H1 (cell line): ENCODE results near the gene PPP4R1. TPM values are rescaled to one million over a fixed set of nuclear protein-coding genes. Genes with fewer than 3 reads are reported as not detected.

Source experiments
- CTCF ChIA-PET: fragments of 300-600 bp; sonication (Branson Sonifier 250); formaldehyde crosslinking; loops from one replicate; lab custom pipeline; 2021; ENCODE audit not compliant: partially characterized antibody; lab: Charles Lee
- POLR2A ChIA-PET: fragments of 300-600 bp; sonication (Branson Sonifier 250); formaldehyde crosslinking; loops from one replicate; lab custom pipeline; 2021; ENCODE audit warnings: inconsistent platforms; ENCODE audit not compliant: partially characterized antibody; lab: Charles Lee
- DNase-seq, 2 experiments: peaks; one replicate each; pipeline versions ENCODE4 v3.0.0 to v3.0.0-alpha.2; 2010 to 2022; ENCODE audit warnings: low spot score in 2 of 2, low read depth in 1 of 2, mixed read lengths in 1 of 2
- FAIRE-seq: peaks from 2 replicates; lab custom pipeline; 2011; peaks lifted over from hg19 to GRCh38; lab: Jason Lieb, UNC
- H2AFZ ChIP-seq: 2 replicates; pipeline ENCODE4 v1.8.1; 2012; ENCODE audit warnings: low read length, inconsistent platforms
- H2AK5ac ChIP-seq: 2 replicates; pipeline ENCODE4 v1.6.1; 2013; ENCODE audit warnings: low read depth, low read length
- H2BK120ac ChIP-seq: replicated peaks from 2 replicates; pipeline ENCODE3; 2013; ENCODE audit warnings: low read depth, low read length, inconsistent platforms
- H2BK12ac ChIP-seq: 2 replicates; pipeline ENCODE4 v1.6.1; 2013; ENCODE audit warnings: low read depth, low read length
- H2BK15ac ChIP-seq: 2 replicates; pipeline ENCODE4 v1.6.1; 2013; ENCODE audit warnings: low read length
- H2BK20ac ChIP-seq: 2 replicates; pipeline ENCODE4 v1.6.1; 2013; ENCODE audit warnings: low read length
- H2BK5ac ChIP-seq: 2 replicates; pipeline ENCODE4 v1.6.1; 2013; ENCODE audit warnings: low read depth, low read length
- H3K14ac ChIP-seq: 2 replicates; pipeline ENCODE4 v1.6.1; 2013; ENCODE audit warnings: inconsistent platforms; ENCODE audit not compliant: insufficient read length
- H3K18ac ChIP-seq: 2 replicates; pipeline ENCODE4 v1.6.1; 2013; ENCODE audit warnings: low read length; ENCODE audit errors: extremely low read depth
- H3K23ac ChIP-seq: 2 replicates; pipeline ENCODE4 v1.6.1; 2013; ENCODE audit warnings: inconsistent platforms; ENCODE audit not compliant: insufficient read length
- H3K23me2 ChIP-seq: 2 replicates; pipeline ENCODE4 v1.6.1; 2013; ENCODE audit warnings: low read depth, low read length
- H3K27ac ChIP-seq: 2 replicates; pipeline ENCODE4 v1.6.1; 2011; ENCODE audit warnings: low read depth, low read length, inconsistent platforms
- H3K27me3 ChIP-seq, 4 experiments: replicated peaks in 1 of 4; 1 replicate in 1 of 4; 2 replicates in 3 of 4; pipeline versions ENCODE4 v1.6.1 to v1.8.1; 2011 to 2013; ENCODE audit warnings: low read length in 3 of 4, mild to moderate bottlenecking in 3 of 4, inconsistent platforms in 2 of 4, mixed read lengths in 2 of 4, moderate library complexity in 1 of 4; ENCODE audit not compliant: control insufficient read depth in 3 of 4, insufficient read depth in 3 of 4; ENCODE audit errors: extremely low read depth in 1 of 4
- H3K36me3 ChIP-seq, 4 experiments: 2 replicates each; pipeline versions ENCODE4 v1.6.1 to v1.8.1; 2011 to 2013; ENCODE audit warnings: mild to moderate bottlenecking in 4 of 4, low read length in 3 of 4, moderate library complexity in 2 of 4, control low read depth in 1 of 4, inconsistent platforms in 1 of 4; ENCODE audit not compliant: insufficient read depth in 4 of 4, control insufficient read depth in 2 of 4
- H3K4ac ChIP-seq: replicated peaks from 2 replicates; pipeline ENCODE3; 2013; ENCODE audit warnings: low read length, low read depth, mixed read lengths, inconsistent platforms; ENCODE audit not compliant: insufficient read length
- H3K4me1 ChIP-seq, 4 experiments: replicated peaks in 1 of 4; 1 replicate in 1 of 4; 2 replicates in 3 of 4; pipeline versions ENCODE4 v1.6.1 to v1.8.1; 2011 to 2013; ENCODE audit warnings: low read length in 3 of 4, inconsistent platforms in 2 of 4, mixed read lengths in 1 of 4; ENCODE audit not compliant: insufficient read depth in 4 of 4, control insufficient read depth in 3 of 4
- H3K4me2 ChIP-seq, 2 experiments: 2 replicates each; pipeline versions ENCODE4 v1.6.1 to v1.8.1; 2011 to 2013; ENCODE audit warnings: low read depth in 2 of 2, low read length in 2 of 2, control low read depth in 1 of 2, inconsistent platforms in 1 of 2, mild to moderate bottlenecking in 1 of 2; ENCODE audit not compliant: insufficient read depth in 1 of 2
- H3K4me3 ChIP-seq, 4 experiments: fragments of 200-600, 300-600 bp in 1 of 4; sonication (generic), shearing (Covaris generic), sonication (Bioruptor Twin) in 1 of 4; 2 replicates each; pipeline versions ENCODE4 v1.5.1 to v1.8.1; 2011 to 2016; ENCODE audit warnings: low read length in 4 of 4, low read depth in 3 of 4, control low read depth in 2 of 4, inconsistent platforms in 2 of 4, mild to moderate bottlenecking in 2 of 4, mixed read lengths in 1 of 4, moderate library complexity in 1 of 4; ENCODE audit not compliant: insufficient read depth in 2 of 4; ENCODE audit errors: extremely low read depth in 1 of 4
- H3K56ac ChIP-seq: replicated peaks from 2 replicates; pipeline ENCODE3; 2013; ENCODE audit warnings: low read depth, mild to moderate bottlenecking, mixed read lengths, low read length, inconsistent platforms; ENCODE audit not compliant: insufficient read length
- H3K79me1 ChIP-seq: 2 replicates; pipeline ENCODE4 v1.6.1; 2013; ENCODE audit warnings: low read depth, low read length, control low read depth
- H3K79me2 ChIP-seq, 2 experiments: 2 replicates each; pipeline versions ENCODE4 v1.6.1 to v1.8.1; 2012 to 2013; ENCODE audit warnings: low read length in 2 of 2, mild to moderate bottlenecking in 2 of 2, inconsistent platforms in 1 of 2; ENCODE audit not compliant: insufficient read depth in 2 of 2, control insufficient read depth in 1 of 2
- H3K9ac ChIP-seq, 4 experiments: replicated peaks in 1 of 4; 1 replicate in 1 of 4; 2 replicates in 3 of 4; pipeline versions ENCODE4 v1.6.1 to v1.8.1; 2011 to 2013; ENCODE audit warnings: low read depth in 3 of 4, low read length in 3 of 4, control low read depth in 2 of 4, mild to moderate bottlenecking in 2 of 4, moderate library complexity in 2 of 4, inconsistent platforms in 1 of 4; ENCODE audit errors: extremely low read depth in 1 of 4
- H3K9me3 ChIP-seq, 2 experiments: 2 replicates each; pipeline versions ENCODE4 v1.6.1 to v1.8.1; 2012 to 2013; ENCODE audit warnings: mild to moderate bottlenecking in 2 of 2, moderate library complexity in 2 of 2, control low read depth in 1 of 2, inconsistent platforms in 1 of 2, low read depth in 1 of 2, low read length in 1 of 2, mixed read lengths in 1 of 2; ENCODE audit not compliant: insufficient read depth in 2 of 2
- H4K20me1 ChIP-seq, 2 experiments: replicated peaks in 1 of 2; 2 replicates each; pipeline versions ENCODE3 to v1.8.1; 2011 to 2013; ENCODE audit warnings: inconsistent platforms in 2 of 2, low read length in 2 of 2, mild to moderate bottlenecking in 1 of 2; ENCODE audit not compliant: insufficient read depth in 2 of 2, control insufficient read depth in 1 of 2
- H4K5ac ChIP-seq: 2 replicates; pipeline ENCODE4 v1.6.1; 2013; ENCODE audit warnings: low read length, low read depth, mixed read lengths, inconsistent platforms; ENCODE audit not compliant: insufficient read length
- H4K8ac ChIP-seq: 2 replicates; pipeline ENCODE4 v1.8.0; 2013; ENCODE audit warnings: mild to moderate bottlenecking, moderate library complexity, low read length, inconsistent platforms; ENCODE audit not compliant: insufficient read depth; ENCODE audit errors: extremely low read depth
- H4K91ac ChIP-seq: replicated peaks from 2 replicates; pipeline ENCODE3; 2013; ENCODE audit warnings: low read length, mixed read lengths, inconsistent platforms; ENCODE audit not compliant: insufficient read length
- CHD2 ChIP-seq: IDR thresholded peaks from 2 replicates; pipeline ENCODE4 v1.6.1; 2012; ENCODE audit warnings: low read length, improper control_type of control experiment
- CTBP2 ChIP-seq: IDR thresholded peaks from 2 replicates; pipeline ENCODE4 v1.7.0; 2011; ENCODE audit warnings: borderline replicate concordance, mild to moderate bottlenecking, moderate library complexity, mixed read lengths, low read length; ENCODE audit not compliant: insufficient read depth, insufficient read length
- JUN ChIP-seq: IDR thresholded peaks from 2 replicates; pipeline ENCODE4 v1.6.1; 2011; ENCODE audit warnings: low read depth, mild to moderate bottlenecking, improper control_type of control experiment, low read length
- SP2 ChIP-seq: IDR thresholded peaks from 2 replicates; pipeline ENCODE4 v1.6.1; 2012; ENCODE audit warnings: mild to moderate bottlenecking, low read length, inconsistent platforms
- TCF12 ChIP-seq: IDR thresholded peaks from 2 replicates; pipeline ENCODE4 v1.6.1; 2011; ENCODE audit warnings: low read depth, mild to moderate bottlenecking, low read length
- ZNF274 ChIP-seq: IDR thresholded peaks from 2 replicates; pipeline ENCODE4 v1.7.0; 2012; ENCODE audit warnings: low read length, borderline replicate concordance; ENCODE audit errors: extremely low read depth
- polyA plus RNA-seq, 7 experiments: library from polyadenylated mRNA; depleted of rRNA in 3 of 7; stranded (reverse) in 5 of 7; unstranded in 2 of 7; fragments of >200 nt in 5 of 7; fragments of 200-250 nt in 2 of 7; gene quantifications; 1 replicate in 5 of 7; 2 replicates in 1 of 7; 4 replicates in 1 of 7; pipeline versions ENCODE4 v1.2.1 to v1.2.3, GENCODE V29; 2011 to 2013; ENCODE audit warnings: missing spikeins in 2 of 7, mixed read lengths in 2 of 7
- total RNA-seq: library from RNA; stranded (reverse); fragmentation: NEBNext Ultra II Directional; extraction: Animal tissue kit (Norgen Biotek cat#: 25700); gene quantifications from 2 replicates; pipeline ENCODE4 v1.2.1, GENCODE V29; 2021

Gene PPP4R1
- total and polyA plus RNA-seq, 2 of the 8 experiments (the other 6 are each of a cell fraction or from before 2014, with no cell fraction given) = 67.4 to 96.1 TPM

GRCh38 chr18:9526458-9526857, 87.9 kb downstream of the PPP4R1 start:
- Histone ChIP-seq H3K27me3 (no peaks in the 10 kb centered on the region), H4K8ac (no peak overlapping the region), H3K79me2 (no peaks in the 10 kb centered on the region), H3K23ac (no peak overlapping the region), H3K36me3 (peaks cover 0 to 36% (median 20%) of the 10 kb centered on the region in 4 experiments; a peak in 7 of 8 replicates), H2AFZ (no peak overlapping the region), H3K4me2 (no peak overlapping the region), H3K79me1 (no peaks in the 10 kb centered on the region), H2BK20ac (no peak overlapping the region), H3K27ac (no peak overlapping the region), H2BK120ac (no peak overlapping the region), H4K91ac (no peak overlapping the region), H3K4me1 (no peaks in the 10 kb centered on the region), H3K4ac (no peak overlapping the region), H3K23me2 (no peaks in the 10 kb centered on the region), H3K9me3 (peaks cover 12% of the 10 kb centered on the region in 2 experiments; a peak in 3 of 4 replicates), H4K20me1 (no peaks in the 10 kb centered on the region), H3K18ac (no peak overlapping the region), H2BK5ac (no peak overlapping the region), H3K14ac (no peak overlapping the region), H4K5ac (no peak overlapping the region), H3K56ac (no peak overlapping the region), H3K9ac (no peak overlapping the region), H3K4me3 (no peak overlapping the region), H2BK15ac (no peak overlapping the region), H2AK5ac (no peak overlapping the region), H2BK12ac (no peak overlapping the region)
- ChIA-PET CTCF (interaction anchor here (0.9 to 1.9 kb wide), 2 partner anchors 10 to 24 kb away, joined by 3 to 4 read pairs; no protein-coding TSS in a partner anchor), POLR2A (no interaction called here)
- no peak for DNase-seq
- FAIRE-seq = no peak
- no peak for TF ChIP-seq JUN
- TF ChIP-seq SP2 = no peak
- TF ChIP-seq CHD2 = no peak
- no peak for TF ChIP-seq TCF12
- TF ChIP-seq ZNF274 = no peak
- no peak for TF ChIP-seq CTBP2
